Thyroid gland (tissue), 4 donors: Measurements from ENCODE around the gene SVBP. TPM values are rescaled to one million over a fixed set of nuclear protein-coding genes. Genes with fewer than 3 reads are reported as not detected.
"Not testable (repeated sequence)": the region's sequence is repeated elsewhere in the genome, so short reads cannot be mapped to it uniquely, and the experiment has no call there.

ENCODE experiments used
- DNase-seq, 2 donors: peaks; one replicate each; pipeline ENCODE4 v3.0.0-alpha.2; 2019
- H3K27ac ChIP-seq, 3 donors: fragments of 200-600 bp; sonication (generic); 1 replicate in 2 of 3; 2 replicates in 1 of 3; pipeline ENCODE4 v1.5.1; 2016 to 2019; ENCODE audit warnings: mild to moderate bottlenecking in 1 of 3, moderate library complexity in 1 of 3
- H3K27me3 ChIP-seq: fragments of 200-600 bp; sonication (generic); one replicate; pipeline ENCODE4 v1.5.1; 2019
- H3K36me3 ChIP-seq, 2 donors: fragments of 200-600 bp; sonication (generic); one replicate each; pipeline ENCODE4 v1.5.1; 2016 to 2019
- H3K4me1 ChIP-seq, 2 donors: fragments of 200-600 bp; sonication (generic); one replicate each; pipeline ENCODE4 v1.5.1; 2017 to 2019
- H3K4me3 ChIP-seq, 3 donors: fragments of 200-600 bp; sonication (generic); replicated peaks in 1 of 3; 1 replicate in 2 of 3; 2 replicates in 1 of 3; pipeline ENCODE4 v1.5.1; 2016; ENCODE audit warnings: mild to moderate bottlenecking in 1 of 3
- H3K9me3 ChIP-seq: fragments of 200-600 bp; sonication (generic); one replicate; pipeline ENCODE4 v1.5.1; 2017
- POLR2A ChIP-seq, 2 donors: fragments of 450-650 bp; IDR thresholded peaks; one replicate each; pipeline ENCODE4 v1.6.1; 2017; ENCODE audit warnings: antibody characterized with exemption in 2 of 2, mild to moderate bottlenecking in 2 of 2, moderate library complexity in 1 of 2
- WGBS, 2 donors: methylation state at CpG; one replicate each; pipeline ENCODE4 v1.1.5; 2017; 5-methylcytosine and 5-hydroxymethylcytosine counted together
- intact Hi-C: fragments of 100-400 bp; cut with DNase I; formaldehyde crosslinking; loops from one replicate; pipeline ENCODE4 v1.15.1; 2023
- total RNA-seq, 4 donors: library from RNA; depleted of rRNA; stranded (reverse); fragments of >200 nt; gene quantifications; one replicate each; pipeline ENCODE4 v1.2.3, GENCODE V29; 2016
- TF ChIP-seq, protein P1 (sequence below), 6 experiments: fragments of 200-600 bp in 3 of 6; fragments of 450-650 bp in 3 of 6; sonication (generic) in 3 of 6; IDR thresholded peaks; one replicate each; pipeline ENCODE4 v1.5.1; 2016 to 2019; ENCODE audit warnings: antibody characterized with exemption in 6 of 6, mild to moderate bottlenecking in 2 of 6, inconsistent platforms in 1 of 6, moderate library complexity in 1 of 6

The SVBP gene
- total RNA-seq, 4 donors from 2014 or later = 20.4 to 29.0 (median 21.6) TPM

DNA sequence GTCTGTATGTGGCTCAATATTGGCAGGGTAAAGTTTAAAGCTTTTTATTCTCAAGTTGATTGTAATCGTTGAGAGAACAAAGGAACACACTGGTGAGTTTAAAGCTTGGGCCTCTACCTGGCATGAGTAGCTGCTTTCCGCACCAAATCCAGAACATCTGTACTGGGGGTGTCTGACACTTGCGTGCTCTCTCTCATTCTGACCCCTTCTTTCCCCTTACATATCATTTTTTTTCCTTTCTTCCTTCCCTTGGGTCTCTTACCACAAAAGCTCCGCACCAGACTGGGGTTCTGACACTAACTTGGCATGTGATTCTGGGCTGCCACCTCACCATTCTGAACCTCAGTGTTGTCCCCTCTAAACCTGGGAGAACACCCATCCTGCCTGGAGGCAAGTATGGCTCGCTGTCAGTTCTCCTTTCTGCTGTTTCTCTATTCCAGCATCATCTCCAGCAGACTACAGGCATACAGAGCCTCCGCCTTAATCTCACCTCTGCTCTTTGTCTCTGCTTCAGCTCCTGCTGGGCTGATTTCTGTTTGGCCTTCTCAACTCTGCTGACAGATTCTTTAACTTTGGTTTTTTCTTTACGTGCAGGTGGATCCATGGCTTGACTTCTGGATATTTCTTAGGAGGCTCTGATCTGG, 1.1 kb downstream of the SVBP start:
- intact Hi-C loops = loop anchor here (5.0 kb wide), 1 partner anchor 49 kb away; the partner anchor contains the start of genes C1orf50 and P3H1
- WGBS, 2 donors = 45 to 46% methylated on average over 7 of the region's 7 CpGs
- no peaks in the 10 kb centered on the region for H3K9me3 ChIP-seq

DNA sequence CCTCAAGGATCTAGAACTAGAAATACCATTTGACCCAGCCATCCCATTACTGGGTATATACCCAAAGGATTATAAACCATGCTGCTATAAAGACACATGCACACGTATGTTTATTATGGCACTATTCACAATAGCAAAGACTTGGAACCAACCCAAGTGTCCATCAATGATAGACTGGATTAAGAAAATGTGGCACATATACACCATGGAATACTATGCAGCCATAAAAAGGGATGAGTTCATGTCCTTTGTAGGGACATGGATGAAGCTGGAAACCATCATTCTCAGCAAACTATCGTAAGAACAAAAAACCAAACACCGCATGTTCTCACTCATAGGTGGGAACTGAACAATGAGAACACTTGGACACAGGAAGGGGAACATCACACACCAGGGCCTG, 2.4 kb downstream of the SVBP start:
- DNase-seq, H3K9me3 ChIP-seq, H3K36me3 ChIP-seq, H3K27me3 ChIP-seq, H3K27ac ChIP-seq, H3K4me3 ChIP-seq: not testable (repeated sequence)
- intact Hi-C loops = loop anchor here (5.0 kb wide), 1 partner anchor 48 kb away; the partner anchor contains the start of genes C1orf50 and P3H1
- 96 to 100% methylated on average over 3 of the region's 3 CpGs for WGBS, 2 donors
- H3K4me1 ChIP-seq = peaks cover 10 to 13% of the 10 kb centered on the region in 2 donors

More for the DNA sequence above, 1.1 kb downstream of the SVBP start:
- peaks cover 10 to 13% of the 10 kb centered on the region in 2 donors for H3K4me1 ChIP-seq
- TF ChIP-seq, protein P1, sequence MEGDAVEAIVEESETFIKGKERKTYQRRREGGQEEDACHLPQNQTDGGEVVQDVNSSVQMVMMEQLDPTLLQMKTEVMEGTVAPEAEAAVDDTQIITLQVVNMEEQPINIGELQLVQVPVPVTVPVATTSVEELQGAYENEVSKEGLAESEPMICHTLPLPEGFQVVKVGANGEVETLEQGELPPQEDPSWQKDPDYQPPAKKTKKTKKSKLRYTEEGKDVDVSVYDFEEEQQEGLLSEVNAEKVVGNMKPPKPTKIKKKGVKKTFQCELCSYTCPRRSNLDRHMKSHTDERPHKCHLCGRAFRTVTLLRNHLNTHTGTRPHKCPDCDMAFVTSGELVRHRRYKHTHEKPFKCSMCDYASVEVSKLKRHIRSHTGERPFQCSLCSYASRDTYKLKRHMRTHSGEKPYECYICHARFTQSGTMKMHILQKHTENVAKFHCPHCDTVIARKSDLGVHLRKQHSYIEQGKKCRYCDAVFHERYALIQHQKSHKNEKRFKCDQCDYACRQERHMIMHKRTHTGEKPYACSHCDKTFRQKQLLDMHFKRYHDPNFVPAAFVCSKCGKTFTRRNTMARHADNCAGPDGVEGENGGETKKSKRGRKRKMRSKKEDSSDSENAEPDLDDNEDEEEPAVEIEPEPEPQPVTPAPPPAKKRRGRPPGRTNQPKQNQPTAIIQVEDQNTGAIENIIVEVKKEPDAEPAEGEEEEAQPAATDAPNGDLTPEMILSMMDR (IDR thresholded peaks at IDR 0.05) = no peak
- no peak for TF ChIP-seq POLR2A (IDR thresholded peaks at IDR 0.05)
- H3K27me3 ChIP-seq = no peaks in the 10 kb centered on the region
- DNase-seq = no peak
- H3K27ac ChIP-seq = peak overlapping the region; percentile 91 to 100 (median 97)
- peak overlapping the region in 2 of 3 donors; percentile 43 to 60 for H3K4me3 ChIP-seq
- no peaks in the 10 kb centered on the region for H3K36me3 ChIP-seq

DNA sequence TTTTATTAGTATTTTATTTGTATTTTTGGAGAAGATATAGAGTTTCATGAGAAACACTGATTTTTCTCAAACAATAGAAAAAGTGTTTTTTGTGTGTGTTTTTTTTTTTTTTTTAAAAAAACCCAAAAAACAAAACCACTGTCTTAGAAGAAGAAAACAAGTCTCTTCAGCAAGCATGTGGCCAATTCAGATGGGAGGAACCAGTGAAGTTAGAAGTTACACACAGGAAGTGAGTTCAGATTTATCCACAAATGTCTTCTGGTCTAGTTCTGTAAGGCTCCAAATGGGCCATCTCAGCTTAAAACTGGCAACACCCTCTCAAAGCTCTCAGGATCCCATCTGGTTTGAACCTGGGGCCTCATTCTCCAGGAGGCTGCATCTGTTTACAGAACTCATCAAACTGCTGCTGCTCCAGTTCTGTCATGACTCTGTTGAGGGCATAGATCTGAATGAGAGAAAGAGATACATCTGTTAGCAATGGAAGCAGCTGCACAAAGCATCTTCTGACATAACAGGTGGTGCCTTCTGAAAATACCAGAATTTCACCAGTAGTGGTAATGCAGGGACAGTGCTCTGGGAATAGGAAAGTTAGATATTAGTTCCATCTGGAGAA, 10.0 kb downstream of the SVBP start:
- Histone ChIP-seq H3K9me3 (no peaks in the 10 kb centered on the region), H3K4me3 (no peak overlapping the region), H3K27me3 (no peaks in the 10 kb centered on the region), H3K4me1 (no peaks in the 10 kb centered on the region), H3K36me3 (no peaks in the 10 kb centered on the region), H3K27ac (no peak overlapping the region)
- DNase-seq = no peak
- intact Hi-C loops = no loop called here
- TF ChIP-seq POLR2A (IDR thresholded peaks at IDR 0.05) = no peak
- TF ChIP-seq, protein P1 (IDR thresholded peaks at IDR 0.05) = no peak

DNA sequence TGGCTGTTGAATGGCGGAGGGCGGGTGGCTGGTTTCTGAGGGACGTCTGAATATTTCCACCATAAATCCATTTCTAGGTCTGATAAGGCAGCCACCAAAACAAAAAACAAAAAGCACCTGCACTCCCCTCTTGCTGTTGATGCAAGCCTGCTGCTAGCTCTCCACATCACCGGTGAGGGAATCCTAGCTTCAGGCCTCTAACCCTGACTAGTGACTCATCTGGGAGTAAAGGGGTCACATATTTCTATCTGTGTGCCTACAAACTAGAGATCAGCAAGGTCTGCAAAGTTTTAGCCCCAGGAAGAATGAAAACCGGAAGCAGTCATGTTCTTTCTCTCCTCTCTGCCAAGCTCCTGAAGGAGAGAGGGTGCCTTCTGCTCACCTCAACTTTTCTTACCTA, 10.6 kb downstream of the SVBP start:
- H3K27me3 ChIP-seq = no peaks in the 10 kb centered on the region
- H3K36me3 ChIP-seq = no peaks in the 10 kb centered on the region
- intact Hi-C loops = no loop called here
- 90 to 94% methylated on average over 5 of the region's 5 CpGs for WGBS, 2 donors
- DNase-seq = no peak
- no peak for TF ChIP-seq POLR2A (IDR thresholded peaks at IDR 0.05)
- TF ChIP-seq, protein P1 (IDR thresholded peaks at IDR 0.05) = no peak
- no peak overlapping the region for H3K27ac ChIP-seq
- H3K4me1 ChIP-seq = no peaks in the 10 kb centered on the region
- H3K4me3 ChIP-seq = no peak overlapping the region
- no peaks in the 10 kb centered on the region for H3K9me3 ChIP-seq

DNA sequence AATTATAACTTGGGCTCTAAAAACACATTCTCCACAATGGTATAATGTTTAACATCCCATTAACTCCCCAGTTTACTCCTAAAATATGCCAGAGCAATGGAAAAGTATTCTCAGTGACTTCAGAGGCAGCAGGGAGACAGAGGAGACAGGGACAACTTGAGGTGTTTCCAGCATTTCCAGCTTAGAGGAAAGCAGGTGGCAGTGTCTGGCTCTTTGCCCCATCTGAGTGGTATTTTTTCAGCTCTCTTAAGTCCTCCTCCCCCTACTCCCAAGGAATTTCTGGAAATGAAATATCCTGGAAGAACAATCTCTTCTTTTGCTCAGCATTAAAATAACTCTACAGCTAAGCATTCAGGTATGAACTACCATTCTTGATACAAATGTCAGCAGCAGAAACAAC, 11.0 kb downstream of the SVBP start:
- TF ChIP-seq, protein P1 (IDR thresholded peaks at IDR 0.05) = no peak
- TF ChIP-seq POLR2A (IDR thresholded peaks at IDR 0.05) = no peak
- H3K36me3 ChIP-seq = no peaks in the 10 kb centered on the region
- DNase-seq = no peak
- no peak overlapping the region for H3K4me3 ChIP-seq
- intact Hi-C loops = no loop called here
- no peaks in the 10 kb centered on the region for H3K27me3 ChIP-seq
- no peak overlapping the region for H3K27ac ChIP-seq
- no peaks in the 10 kb centered on the region for H3K4me1 ChIP-seq
- no peaks in the 10 kb centered on the region for H3K9me3 ChIP-seq
